Epithelial cell of esophagus (primary cell): Measurements from ENCODE around the gene CHEK1.

Experiments
- DNase-seq: peaks from one replicate; pipeline ENCODE4 v3.0.0; 2010; ENCODE audit warnings: low read depth
- H3K4me3 ChIP-seq: 2 replicates; pipeline ENCODE4 v1.5.1; 2011; ENCODE audit warnings: mild to moderate bottlenecking, low read length, control low read depth
- TF ChIP-seq, protein P1 (sequence below): IDR thresholded peaks from 2 replicates; pipeline ENCODE4 v1.5.1; 2011; ENCODE audit warnings: low read depth, mild to moderate bottlenecking, low read length, control low read depth, inconsistent platforms; ENCODE audit not compliant: insufficient read depth; ENCODE audit errors: missing control alignments

CHEK1 gene

DNA sequence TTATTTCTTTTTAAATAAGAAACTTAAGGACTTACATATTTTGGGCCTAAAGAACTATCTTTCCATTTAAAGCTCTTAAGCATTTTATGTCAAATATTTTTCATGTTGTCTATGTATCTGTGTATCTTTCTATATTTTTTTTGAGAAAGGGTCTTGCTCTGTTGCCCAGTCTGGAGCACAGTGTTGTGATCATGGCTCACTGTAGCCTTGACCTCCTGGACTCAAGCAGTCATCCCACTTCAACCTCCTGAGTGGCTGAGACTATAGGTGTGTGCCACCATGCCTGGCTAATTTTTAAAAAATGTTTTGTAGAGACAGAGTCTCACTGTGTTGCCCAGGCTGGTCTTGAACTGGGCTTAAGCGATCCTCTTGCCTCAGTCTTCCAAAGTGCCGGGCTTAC, 24.3 kb upstream of the CHEK1 start:
- TF ChIP-seq, protein P1, sequence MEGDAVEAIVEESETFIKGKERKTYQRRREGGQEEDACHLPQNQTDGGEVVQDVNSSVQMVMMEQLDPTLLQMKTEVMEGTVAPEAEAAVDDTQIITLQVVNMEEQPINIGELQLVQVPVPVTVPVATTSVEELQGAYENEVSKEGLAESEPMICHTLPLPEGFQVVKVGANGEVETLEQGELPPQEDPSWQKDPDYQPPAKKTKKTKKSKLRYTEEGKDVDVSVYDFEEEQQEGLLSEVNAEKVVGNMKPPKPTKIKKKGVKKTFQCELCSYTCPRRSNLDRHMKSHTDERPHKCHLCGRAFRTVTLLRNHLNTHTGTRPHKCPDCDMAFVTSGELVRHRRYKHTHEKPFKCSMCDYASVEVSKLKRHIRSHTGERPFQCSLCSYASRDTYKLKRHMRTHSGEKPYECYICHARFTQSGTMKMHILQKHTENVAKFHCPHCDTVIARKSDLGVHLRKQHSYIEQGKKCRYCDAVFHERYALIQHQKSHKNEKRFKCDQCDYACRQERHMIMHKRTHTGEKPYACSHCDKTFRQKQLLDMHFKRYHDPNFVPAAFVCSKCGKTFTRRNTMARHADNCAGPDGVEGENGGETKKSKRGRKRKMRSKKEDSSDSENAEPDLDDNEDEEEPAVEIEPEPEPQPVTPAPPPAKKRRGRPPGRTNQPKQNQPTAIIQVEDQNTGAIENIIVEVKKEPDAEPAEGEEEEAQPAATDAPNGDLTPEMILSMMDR: no peak

DNA sequence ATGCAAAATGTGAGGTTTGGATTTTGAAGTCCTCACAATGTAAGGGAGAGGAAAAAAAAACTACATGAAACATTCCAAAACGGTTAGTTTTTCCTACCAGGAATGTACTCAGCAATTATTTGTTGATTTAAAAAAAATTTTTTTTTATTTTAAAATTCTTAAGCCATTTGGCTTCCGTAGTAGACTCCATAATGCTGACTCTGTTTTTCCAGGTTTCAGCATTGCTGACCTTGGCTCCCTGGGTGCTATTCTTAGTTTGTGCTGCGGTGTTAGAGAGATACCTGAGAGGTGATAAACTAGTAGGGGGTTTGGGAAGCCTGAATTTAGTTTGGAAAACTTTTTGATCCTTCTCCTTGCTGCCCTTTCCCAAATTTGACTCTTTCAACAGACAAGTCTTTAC, 21.8 kb upstream of the CHEK1 start:
- DNase-seq: no peak
- TF ChIP-seq, protein P1: no peak
- H3K4me3 ChIP-seq: no peak overlapping the region

More for the DNA sequence above, 24.3 kb upstream of the CHEK1 start:
- no peak overlapping the region for H3K4me3 ChIP-seq
- no peak for DNase-seq

- DNase-seq: no peak
- H3K4me3 ChIP-seq: no peak overlapping the region
Observed at GRCh38 chr11:125605417-125605816, 19.5 kb upstream of the CHEK1 start.

GRCh38 chr11:125609545-125609944, 15.4 kb upstream of the CHEK1 start:
- H3K4me3 ChIP-seq: no peak overlapping the region
- DNase-seq: no peak
- TF ChIP-seq, protein P1: no peak

More at GRCh38 chr11:125605417-125605816, 19.5 kb upstream of the CHEK1 start:
- TF ChIP-seq, protein P1: no peak

DNA sequence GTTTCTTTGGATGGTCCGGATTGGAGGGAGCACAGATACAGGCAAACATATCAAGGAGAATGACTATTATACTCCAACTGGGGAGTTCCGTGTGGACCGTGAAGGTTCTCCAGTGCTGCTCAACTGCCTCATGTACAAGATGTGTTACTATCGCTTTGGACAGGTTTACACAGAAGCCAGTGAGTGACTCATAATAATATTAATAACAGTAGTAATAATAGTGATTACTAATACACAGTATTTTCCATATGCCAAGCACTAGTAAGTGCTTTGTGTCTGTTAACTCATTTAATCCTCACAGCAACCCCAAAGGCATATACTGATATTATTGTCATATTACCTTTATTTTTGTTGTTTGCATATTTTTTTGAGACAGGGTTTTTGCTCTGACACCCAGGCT, 6.6 kb upstream of the CHEK1 start:
- no peak overlapping the region for H3K4me3 ChIP-seq
- peak; percentile 13 for DNase-seq
- TF ChIP-seq, protein P1: no peak

DNA sequence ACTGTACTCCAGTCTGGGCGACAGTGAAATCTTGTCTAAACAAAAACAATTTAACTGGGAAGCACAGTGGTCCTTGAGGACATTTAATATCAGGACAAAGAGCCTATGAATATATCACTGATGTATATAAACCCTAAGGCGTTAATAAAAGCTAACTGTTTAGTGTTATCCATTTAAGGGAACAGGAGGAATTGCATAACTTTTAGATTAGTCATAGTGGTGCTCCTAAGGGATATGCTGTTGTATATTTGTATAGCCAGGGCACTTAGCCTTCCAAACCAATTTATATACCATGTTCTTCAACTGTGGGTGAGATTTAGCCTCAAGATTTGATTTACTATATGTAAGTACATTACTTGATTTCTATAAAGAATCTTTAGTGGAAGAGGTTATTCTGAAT, 3.0 kb upstream of the CHEK1 start:
- H3K4me3 ChIP-seq: no peak overlapping the region
- TF ChIP-seq, protein P1: no peak
- DNase-seq: peak; percentile 60

- TF ChIP-seq, protein P1: no peak
- no peak overlapping the region for H3K4me3 ChIP-seq
- DNase-seq: no peak
Observed at GRCh38 chr11:125623064-125623463, 1.9 kb upstream of the CHEK1 start.
